Body of pancreas (tissue), 4 donors: ENCODE data around the gene KIN. TPM values are rescaled to one million over a fixed set of nuclear protein-coding genes. Genes with fewer than 3 reads are reported as not detected.

Source experiments
- ATAC-seq: fragments of 150-250 bp; one replicate; pipeline ENCODE4 v1.9.1; 2016
- DNase-seq, 4 donors: peaks; one replicate each; pipeline ENCODE4 v3.0.0-alpha.2; 2019
- H3K27ac ChIP-seq, 4 donors: fragments of 200-600 bp; sonication (generic); 1 replicate in 3 of 4; 2 replicates in 1 of 4; pipeline versions ENCODE4 v1.5.1 to v1.6.1; 2016 to 2019; ENCODE audit warnings: mild to moderate bottlenecking in 1 of 4, mixed read lengths in 1 of 4, moderate library complexity in 1 of 4
- H3K27me3 ChIP-seq, 2 donors: fragments of 200-600 bp; sonication (generic); one replicate each; pipeline ENCODE4 v1.6.0; 2016; ENCODE audit warnings: mild to moderate bottlenecking in 1 of 2
- H3K36me3 ChIP-seq, 2 donors: fragments of 200-600 bp; sonication (generic); replicated peaks in 1 of 2; 2 replicates each; pipeline ENCODE4 v1.5.1; 2016; ENCODE audit warnings: low read depth in 2 of 2; ENCODE audit not compliant: insufficient read depth in 1 of 2
- H3K4me1 ChIP-seq: fragments of 200-600 bp; sonication (generic); one replicate; pipeline ENCODE4 v1.6.0; 2016
- H3K4me3 ChIP-seq, 2 donors: fragments of 200-600 bp; sonication (generic); 1 replicate in 1 of 2; 2 replicates in 1 of 2; pipeline ENCODE4 v1.5.1; 2016 to 2019
- H3K9me3 ChIP-seq, 3 donors: fragments of 200-600 bp; sonication (generic); 1 replicate in 2 of 3; 2 replicates in 1 of 3; pipeline ENCODE4 v1.5.1; 2016
- CTCF ChIP-seq, 7 experiments: fragments of 450-650 bp in 4 of 7; fragments of 200-600 bp in 3 of 7; sonication (generic) in 3 of 7; IDR thresholded peaks; one replicate each; pipeline ENCODE4 v1.5.1; 2016 to 2019; ENCODE audit warnings: antibody characterized with exemption in 7 of 7
- POLR2A ChIP-seq, 3 donors: fragments of 450-650 bp; IDR thresholded peaks; one replicate each; pipeline ENCODE4 v1.6.1; 2016; ENCODE audit warnings: antibody characterized with exemption in 3 of 3, mild to moderate bottlenecking in 2 of 3
- WGBS, 2 donors: methylation state at CpG; one replicate each; pipeline ENCODE4 v1.1.5; 2017; 5-methylcytosine and 5-hydroxymethylcytosine counted together
- intact Hi-C: fragments of 100-400 bp; cut with DNase I; formaldehyde crosslinking; loops from one replicate; pipeline ENCODE4 v1.15.1; 2023
- total RNA-seq, 2 donors: library from RNA; depleted of rRNA; stranded (reverse); fragments of >200 nt; gene quantifications; one replicate each; pipeline ENCODE4 v1.1.0, GENCODE V29; 2016

KIN gene
- total RNA-seq, 2 donors from 2014 or later, result 4.9 to 6.2 TPM

GRCh38 chr10:7734821-7735220 is 53.0 kb downstream of the KIN start:
- Histone ChIP-seq H3K4me1 (no peaks in the 10 kb centered on the region), H3K36me3 (no peaks in the 10 kb centered on the region), H3K27ac (no peak overlapping the region), H3K27me3 (no peaks in the 10 kb centered on the region), H3K9me3 (no peaks in the 10 kb centered on the region), H3K4me3 (no peak overlapping the region)
- DNase-seq, result no peak
- TF ChIP-seq POLR2A (IDR thresholded peaks at IDR 0.05) (no peak), CTCF (IDR thresholded peaks at IDR 0.05) (no peak)
- intact Hi-C loops, result no loop called here
- WGBS, 2 donors, result 33 to 89% methylated on average over 1 to 13 of the region's 13 CpGs
- no peak for ATAC-seq

GRCh38 chr10:7722927-7723529 is 64.8 kb downstream of the KIN start:
- intact Hi-C loops, result no loop called here
- ATAC-seq (no peak), DNase-seq (no peak)
- H3K27me3 ChIP-seq, result no peaks in the 10 kb centered on the region
- 78 to 85% methylated on average over 18 of the region's 18 CpGs for WGBS, 2 donors
- no peak overlapping the region for H3K27ac ChIP-seq
- TF ChIP-seq CTCF (IDR thresholded peaks at IDR 0.05), result no peak
- no peak for TF ChIP-seq POLR2A (IDR thresholded peaks at IDR 0.05)
- H3K4me1 ChIP-seq, result no peaks in the 10 kb centered on the region
- H3K9me3 ChIP-seq, result no peaks in the 10 kb centered on the region
- no peaks in the 10 kb centered on the region for H3K36me3 ChIP-seq
- H3K4me3 ChIP-seq, result no peak overlapping the region

- no peaks in the 10 kb centered on the region for H3K36me3 ChIP-seq
- ATAC-seq, result no peak
- H3K27me3 ChIP-seq, result no peaks in the 10 kb centered on the region
- no peak for TF ChIP-seq CTCF (IDR thresholded peaks at IDR 0.05)
- no peak for TF ChIP-seq POLR2A (IDR thresholded peaks at IDR 0.05)
- no peak overlapping the region for H3K27ac ChIP-seq
- DNase-seq, result no peak
- no peaks in the 10 kb centered on the region for H3K4me1 ChIP-seq
- WGBS, 2 donors, result 66 to 70% methylated on average over 10 of the region's 10 CpGs
- H3K9me3 ChIP-seq, result no peaks in the 10 kb centered on the region
- H3K4me3 ChIP-seq, result no peak overlapping the region
- intact Hi-C loops, result no loop called here
Measured at GRCh38 chr10:7720478-7720877, 67.3 kb downstream of the KIN start.

GRCh38 chr10:7718685-7719084 is 69.1 kb downstream of the KIN start:
- intact Hi-C loops, result no loop called here
- TF ChIP-seq POLR2A (IDR thresholded peaks at IDR 0.05), result no peak
- no peak for TF ChIP-seq CTCF (IDR thresholded peaks at IDR 0.05)
- H3K27ac ChIP-seq, result no peak overlapping the region
- DNase-seq (no peak), ATAC-seq (no peak)
- H3K4me1 ChIP-seq, result no peaks in the 10 kb centered on the region
- 70 to 72% methylated on average over 4 of the region's 4 CpGs for WGBS, 2 donors
- H3K27me3 ChIP-seq, result no peaks in the 10 kb centered on the region
- H3K9me3 ChIP-seq, result no peaks in the 10 kb centered on the region
- no peaks in the 10 kb centered on the region for H3K36me3 ChIP-seq
- no peak overlapping the region for H3K4me3 ChIP-seq

- H3K27me3 ChIP-seq, result no peaks in the 10 kb centered on the region
- no peaks in the 10 kb centered on the region for H3K36me3 ChIP-seq
- no peak for DNase-seq
- intact Hi-C loops, result no loop called here
- no peak overlapping the region for H3K4me3 ChIP-seq
- no peak for TF ChIP-seq CTCF (IDR thresholded peaks at IDR 0.05)
- TF ChIP-seq POLR2A (IDR thresholded peaks at IDR 0.05), result no peak
- no peak for ATAC-seq
- WGBS, 2 donors, result 74 to 77% methylated on average over 5 of the region's 5 CpGs
- no peak overlapping the region for H3K27ac ChIP-seq
- no peaks in the 10 kb centered on the region for H3K9me3 ChIP-seq
- no peaks in the 10 kb centered on the region for H3K4me1 ChIP-seq
Measured at GRCh38 chr10:7717767-7718166, 70.0 kb downstream of the KIN start.
